ENCODE measurements around the gene EFR3B. TPM values are rescaled to one million over a fixed set of nuclear protein-coding genes. Genes with fewer than 3 reads are reported as not detected.

EFR3B gene
- total RNA-seq, 1 experiment from 2014 or later = 8.9 TPM

GRCh38 chr2:24993406-24994145 lies 48.3 kb upstream of the EFR3B start:
- H3K9me3 Mint-ChIP-seq = peaks cover 20% of the 10 kb centered on the region
- H3K4me1 Mint-ChIP-seq = no peaks in the 10 kb centered on the region
- TF ChIP-seq ZNF138 (CRISPR knock-in tag; conservative IDR thresholded peaks at IDR 0.05) = no peak
- no peak for TF ChIP-seq FOXK1 (CRISPR knock-in tag; IDR thresholded peaks at IDR 0.05)
- no peak for TF ChIP-seq OVOL2 (CRISPR knock-in tag; IDR thresholded peaks at IDR 0.05; ENCODE audit: borderline replicate concordance)
- no peak for TF ChIP-seq TEAD4 (CRISPR knock-in tag; IDR thresholded peaks at IDR 0.05)
- no peak for TF ChIP-seq RELA (CRISPR knock-in tag; IDR thresholded peaks at IDR 0.05; ENCODE audit: borderline replicate concordance)
- no peak for TF ChIP-seq ZNF396 (CRISPR knock-in tag; IDR thresholded peaks at IDR 0.05; ENCODE audit: borderline replicate concordance)
- no peak for TF ChIP-seq ZNF281 (CRISPR knock-in tag; IDR thresholded peaks at IDR 0.05)
- TF ChIP-seq ETV6 (CRISPR knock-in tag; IDR thresholded peaks at IDR 0.05) = no peak
- TF ChIP-seq, protein P1, sequence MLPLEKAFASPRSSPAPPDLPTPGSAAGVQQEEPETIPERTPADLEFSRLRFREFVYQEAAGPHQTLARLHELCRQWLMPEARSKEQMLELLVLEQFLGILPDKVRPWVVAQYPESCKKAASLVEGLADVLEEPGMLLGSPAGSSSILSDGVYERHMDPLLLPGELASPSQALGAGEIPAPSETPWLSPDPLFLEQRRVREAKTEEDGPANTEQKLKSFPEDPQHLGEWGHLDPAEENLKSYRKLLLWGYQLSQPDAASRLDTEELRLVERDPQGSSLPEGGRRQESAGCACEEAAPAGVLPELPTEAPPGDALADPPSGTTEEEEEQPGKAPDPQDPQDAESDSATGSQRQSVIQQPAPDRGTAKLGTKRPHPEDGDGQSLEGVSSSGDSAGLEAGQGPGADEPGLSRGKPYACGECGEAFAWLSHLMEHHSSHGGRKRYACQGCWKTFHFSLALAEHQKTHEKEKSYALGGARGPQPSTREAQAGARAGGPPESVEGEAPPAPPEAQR (CRISPR knock-in tag; IDR thresholded peaks at IDR 0.05) = no peak
- TF ChIP-seq ZNF512 (CRISPR knock-in tag; IDR thresholded peaks at IDR 0.05; ENCODE audit: borderline replicate concordance) = no peak
- TF ChIP-seq, protein P2, sequence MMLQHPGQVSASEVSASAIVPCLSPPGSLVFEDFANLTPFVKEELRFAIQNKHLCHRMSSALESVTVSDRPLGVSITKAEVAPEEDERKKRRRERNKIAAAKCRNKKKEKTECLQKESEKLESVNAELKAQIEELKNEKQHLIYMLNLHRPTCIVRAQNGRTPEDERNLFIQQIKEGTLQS (CRISPR knock-in tag; conservative IDR thresholded peaks at IDR 0.05) = no peak
- no peak for TF ChIP-seq FOXP4 (CRISPR knock-in tag; IDR thresholded peaks at IDR 0.05)
- no peak for TF ChIP-seq GRHL2 (CRISPR knock-in tag; IDR thresholded peaks at IDR 0.05; ENCODE audit: insufficient replicate concordance, severe bottlenecking)
- no peak for TF ChIP-seq MXD4 (CRISPR knock-in tag; IDR thresholded peaks at IDR 0.05; ENCODE audit: borderline replicate concordance)
- no peak for TF ChIP-seq JUN (CRISPR knock-in tag; IDR thresholded peaks at IDR 0.05)
- TF ChIP-seq, protein P3, sequence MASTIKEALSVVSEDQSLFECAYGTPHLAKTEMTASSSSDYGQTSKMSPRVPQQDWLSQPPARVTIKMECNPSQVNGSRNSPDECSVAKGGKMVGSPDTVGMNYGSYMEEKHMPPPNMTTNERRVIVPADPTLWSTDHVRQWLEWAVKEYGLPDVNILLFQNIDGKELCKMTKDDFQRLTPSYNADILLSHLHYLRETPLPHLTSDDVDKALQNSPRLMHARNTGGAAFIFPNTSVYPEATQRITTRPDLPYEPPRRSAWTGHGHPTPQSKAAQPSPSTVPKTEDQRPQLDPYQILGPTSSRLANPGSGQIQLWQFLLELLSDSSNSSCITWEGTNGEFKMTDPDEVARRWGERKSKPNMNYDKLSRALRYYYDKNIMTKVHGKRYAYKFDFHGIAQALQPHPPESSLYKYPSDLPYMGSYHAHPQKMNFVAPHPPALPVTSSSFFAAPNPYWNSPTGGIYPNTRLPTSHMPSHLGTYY (CRISPR knock-in tag; IDR thresholded peaks at IDR 0.05) = no peak
- no peak for TF ChIP-seq ZNF232 (CRISPR knock-in tag; IDR thresholded peaks at IDR 0.05)
- no peak for TF ChIP-seq GABPB1 (CRISPR knock-in tag; IDR thresholded peaks at IDR 0.05)
- H3K27me3 Mint-ChIP-seq (ENCODE audit: low read depth) = no peaks in the 10 kb centered on the region; the same call in 1 of the 2 replicates
- H3K4me3 Mint-ChIP-seq = no peak overlapping the region
- H3K36me3 Mint-ChIP-seq = no peaks in the 10 kb centered on the region
- CTCF ChIA-PET = interaction anchor here (0.6 to 3.6 kb wide), 4 partner anchors 18 to 189 kb away, joined by 3 to 11 read pairs (median 4); no protein-coding TSS in a partner anchor
- POLR2A ChIA-PET = interaction anchor here (0.7 kb wide), 1 partner anchor 702 kb away, joined by 4 read pairs; no protein-coding TSS in a partner anchor
- H3K27ac Mint-ChIP-seq = no peak overlapping the region
- DNase-seq (ENCODE audit: low spot score) = no peak
- no peak for ATAC-seq

All from WTC11 (cell line).